HG02610 (cell line): Measurements from ENCODE around the gene ZNF229.
"Not testable (repeated sequence)": the region's sequence is repeated elsewhere in the genome, so short reads cannot be mapped to it uniquely, and the experiment has no call there.

Experiments used
- ATAC-seq: cut with Tn5 transposase; IDR thresholded peaks from one replicate; pipeline ENCODE4 v1.9.1; 2021; ENCODE audit warnings: mild to moderate bottlenecking, moderate library complexity; ENCODE audit not compliant: unreplicated experiment

Gene ZNF229

GRCh38 chr19:44447916-44448674 is at the start of gene ZNF229:
TSS of gene ZNF229 (minus strand) at chr19:44448472. CDS start at chr19:44442847, 5,625 bp downstream.
- no peak for ATAC-seq

GRCh38 chr19:44496711-44497110 is 48.4 kb upstream of the ZNF229 start:
- ATAC-seq: no peak

GRCh38 chr19:44476559-44477408 is 28.5 kb upstream of the ZNF229 start:
- no peak for ATAC-seq

- not testable (repeated sequence) for ATAC-seq
Observed at GRCh38 chr19:44468730-44469129, 20.5 kb upstream of the ZNF229 start.

GRCh38 chr19:44462600-44463286 is 14.5 kb upstream of the ZNF229 start:
- not testable (repeated sequence) for ATAC-seq

GRCh38 chr19:44456016-44456415 is 7.7 kb upstream of the ZNF229 start:
- not testable (repeated sequence) for ATAC-seq

- no peak for ATAC-seq
Observed at GRCh38 chr19:44455100-44455499, 6.8 kb upstream of the ZNF229 start.

GRCh38 chr19:44452367-44452766 is 4.1 kb upstream of the ZNF229 start:
- no peak for ATAC-seq

GRCh38 chr19:44451687-44452086 is 3.4 kb upstream of the ZNF229 start:
- ATAC-seq: no peak

GRCh38 chr19:44438441-44438840 is 9.8 kb downstream of the ZNF229 start:
- ATAC-seq: no peak

GRCh38 chr19:44435441-44435840 is 12.8 kb downstream of the ZNF229 start:
- no peak for ATAC-seq

- ATAC-seq: no peak
Observed at GRCh38 chr19:44430956-44431355, 17.3 kb downstream of the ZNF229 start.

- ATAC-seq: not testable (repeated sequence)
Observed at GRCh38 chr19:44415553-44415952, 32.7 kb downstream of the ZNF229 start.

GRCh38 chr19:44401139-44402115 is 46.8 kb downstream of the ZNF229 start, which contains the start of gene ZNF285:
TSS of gene ZNF285 (minus strand) at chr19:44401608. CDS start at chr19:44397213, 4,395 bp downstream.
- no peak for ATAC-seq

- not testable (repeated sequence) for ATAC-seq
Observed at GRCh38 chr19:44389268-44389667, 59.0 kb downstream of the ZNF229 start.
